Panc1 (cell line): ENCODE data around the gene MITF.

Source experiments
- CTCF ChIP-seq: fragments of 450-650 bp; IDR thresholded peaks from 2 replicates; pipeline ENCODE4 v1.5.1; 2017; ENCODE audit warnings: mild to moderate bottlenecking
- POLR2AphosphoS5 ChIP-seq: IDR thresholded peaks from 2 replicates; pipeline ENCODE4 v1.6.1; 2012; ENCODE audit warnings: mild to moderate bottlenecking, low read depth, low read length, moderate library complexity
- REST ChIP-seq, 2 experiments: IDR thresholded peaks; 2 replicates each; pipeline ENCODE4 v1.6.1; 2011 to 2012; ENCODE audit warnings: low read depth in 2 of 2, control low read depth in 1 of 2, low read length in 1 of 2, mild to moderate bottlenecking in 1 of 2, moderate library complexity in 1 of 2; ENCODE audit not compliant: insufficient read depth in 1 of 2
- TCF7L2 ChIP-seq: IDR thresholded peaks from 2 replicates; pipeline ENCODE4 v1.6.1; 2011; ENCODE audit warnings: mild to moderate bottlenecking, low read depth, low read length, inconsistent platforms

- no peak for TF ChIP-seq REST (IDR thresholded peaks at IDR 0.05; ENCODE audit: insufficient read depth in 1 of 2, low read depth in 2 of 2, low read length in 1 of 2)
- TF ChIP-seq CTCF, result no peak
- no peak for TF ChIP-seq POLR2AphosphoS5
- TF ChIP-seq TCF7L2, result no peak
Observed at GRCh38 chr3:69983546-69984265, 244.4 kb downstream of the MITF start.
